GM12872 (cell line): ENCODE results near the gene PRRC2A.
A peak's percentile ranks its signal among the peaks of the same experiment; 100 is the strongest.

Experiments
- TF ChIP-seq, protein P1 (sequence below): IDR thresholded peaks from 3 replicates; pipeline ENCODE4 v1.5.1; 2011; ENCODE audit warnings: low read depth, mild to moderate bottlenecking, low read length, moderate library complexity; ENCODE audit not compliant: insufficient read depth

The PRRC2A gene

DNA sequence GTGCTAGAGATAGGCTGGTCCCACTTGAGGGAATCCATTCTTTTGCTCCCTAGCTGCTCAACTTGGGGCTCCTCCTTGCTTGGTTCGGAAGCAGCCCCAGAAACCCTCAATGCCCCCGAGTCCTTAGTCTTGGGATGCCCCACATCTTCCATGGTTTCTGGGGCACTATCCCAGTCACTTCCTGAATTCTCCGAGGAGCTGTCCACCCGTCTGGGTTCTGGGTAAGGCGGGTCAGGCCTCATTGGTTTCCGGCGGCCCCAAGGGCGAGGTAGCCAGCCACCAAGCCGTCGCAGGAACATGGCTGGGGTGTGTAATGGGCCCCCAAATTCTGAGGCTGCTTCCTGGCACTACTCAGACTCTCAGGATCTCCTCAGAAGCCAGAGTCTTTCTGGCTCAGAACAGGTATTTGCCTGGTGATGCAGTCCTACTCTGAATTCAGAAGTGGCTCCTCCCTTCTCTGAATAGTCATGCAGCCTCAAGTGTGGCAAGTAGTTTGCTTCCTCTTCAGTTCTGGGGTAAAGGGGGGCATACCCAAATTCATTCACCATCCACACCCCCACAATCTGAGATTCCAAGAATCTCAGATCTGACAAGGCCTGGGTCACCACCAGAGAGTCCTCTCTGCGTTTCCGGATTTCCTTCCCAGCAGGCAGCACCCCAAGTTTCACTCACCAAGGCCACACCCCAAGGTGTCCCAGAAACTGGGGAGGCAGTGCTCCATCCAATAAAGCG is 39.3 kb downstream of the PRRC2A start:
- TF ChIP-seq, protein P1, sequence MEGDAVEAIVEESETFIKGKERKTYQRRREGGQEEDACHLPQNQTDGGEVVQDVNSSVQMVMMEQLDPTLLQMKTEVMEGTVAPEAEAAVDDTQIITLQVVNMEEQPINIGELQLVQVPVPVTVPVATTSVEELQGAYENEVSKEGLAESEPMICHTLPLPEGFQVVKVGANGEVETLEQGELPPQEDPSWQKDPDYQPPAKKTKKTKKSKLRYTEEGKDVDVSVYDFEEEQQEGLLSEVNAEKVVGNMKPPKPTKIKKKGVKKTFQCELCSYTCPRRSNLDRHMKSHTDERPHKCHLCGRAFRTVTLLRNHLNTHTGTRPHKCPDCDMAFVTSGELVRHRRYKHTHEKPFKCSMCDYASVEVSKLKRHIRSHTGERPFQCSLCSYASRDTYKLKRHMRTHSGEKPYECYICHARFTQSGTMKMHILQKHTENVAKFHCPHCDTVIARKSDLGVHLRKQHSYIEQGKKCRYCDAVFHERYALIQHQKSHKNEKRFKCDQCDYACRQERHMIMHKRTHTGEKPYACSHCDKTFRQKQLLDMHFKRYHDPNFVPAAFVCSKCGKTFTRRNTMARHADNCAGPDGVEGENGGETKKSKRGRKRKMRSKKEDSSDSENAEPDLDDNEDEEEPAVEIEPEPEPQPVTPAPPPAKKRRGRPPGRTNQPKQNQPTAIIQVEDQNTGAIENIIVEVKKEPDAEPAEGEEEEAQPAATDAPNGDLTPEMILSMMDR: no peak

DNA sequence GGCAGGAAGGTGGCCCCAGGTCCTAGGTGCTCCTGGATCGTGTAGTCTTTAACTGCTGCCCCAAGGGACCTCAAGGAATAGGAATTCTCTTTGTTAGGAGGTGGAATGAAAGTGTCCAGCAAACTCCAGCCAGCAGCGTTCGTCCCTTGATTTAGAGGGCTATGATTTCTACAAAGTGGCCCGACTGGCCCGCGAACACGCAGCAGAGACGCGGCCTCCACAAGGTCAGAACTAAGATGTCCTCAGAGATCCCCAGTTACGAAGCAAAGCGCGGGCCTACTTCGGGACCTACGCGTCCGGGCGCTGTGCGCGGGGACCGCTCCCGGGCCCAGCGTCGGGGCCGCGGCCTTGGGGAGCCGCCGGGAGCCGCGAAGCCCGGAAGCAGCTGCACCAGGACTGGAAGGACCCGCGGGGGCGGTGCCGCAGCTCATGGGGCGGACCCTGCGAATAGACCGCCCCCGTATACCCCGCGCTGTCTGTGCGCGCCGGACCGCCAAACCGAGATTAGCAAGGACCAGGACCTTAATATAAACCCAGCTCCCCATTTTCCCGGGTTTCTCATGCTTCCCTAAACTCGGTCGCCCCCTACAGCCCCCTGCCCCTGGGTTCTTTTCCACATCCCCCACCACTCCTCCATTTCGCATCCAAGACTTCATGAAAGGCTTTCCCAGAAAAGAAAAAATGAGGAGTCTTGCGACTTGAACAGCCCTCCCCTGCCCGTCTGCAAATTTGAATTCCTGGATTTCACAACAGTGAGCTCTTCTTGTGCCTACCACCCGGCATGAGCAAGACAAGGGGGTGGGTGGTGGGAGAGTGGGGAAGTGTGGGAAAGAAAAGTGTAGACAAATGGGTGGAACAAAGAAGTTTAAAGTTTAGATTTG is 40.1 kb downstream of the PRRC2A start, which contains the start of gene C6orf47:
C6orf47 (minus strand) TSS at position 398 of the 881 bp plus-strand sequence. CDS start 831 bp downstream, outside the sequence.
- TF ChIP-seq, protein P1: no peak

DNA sequence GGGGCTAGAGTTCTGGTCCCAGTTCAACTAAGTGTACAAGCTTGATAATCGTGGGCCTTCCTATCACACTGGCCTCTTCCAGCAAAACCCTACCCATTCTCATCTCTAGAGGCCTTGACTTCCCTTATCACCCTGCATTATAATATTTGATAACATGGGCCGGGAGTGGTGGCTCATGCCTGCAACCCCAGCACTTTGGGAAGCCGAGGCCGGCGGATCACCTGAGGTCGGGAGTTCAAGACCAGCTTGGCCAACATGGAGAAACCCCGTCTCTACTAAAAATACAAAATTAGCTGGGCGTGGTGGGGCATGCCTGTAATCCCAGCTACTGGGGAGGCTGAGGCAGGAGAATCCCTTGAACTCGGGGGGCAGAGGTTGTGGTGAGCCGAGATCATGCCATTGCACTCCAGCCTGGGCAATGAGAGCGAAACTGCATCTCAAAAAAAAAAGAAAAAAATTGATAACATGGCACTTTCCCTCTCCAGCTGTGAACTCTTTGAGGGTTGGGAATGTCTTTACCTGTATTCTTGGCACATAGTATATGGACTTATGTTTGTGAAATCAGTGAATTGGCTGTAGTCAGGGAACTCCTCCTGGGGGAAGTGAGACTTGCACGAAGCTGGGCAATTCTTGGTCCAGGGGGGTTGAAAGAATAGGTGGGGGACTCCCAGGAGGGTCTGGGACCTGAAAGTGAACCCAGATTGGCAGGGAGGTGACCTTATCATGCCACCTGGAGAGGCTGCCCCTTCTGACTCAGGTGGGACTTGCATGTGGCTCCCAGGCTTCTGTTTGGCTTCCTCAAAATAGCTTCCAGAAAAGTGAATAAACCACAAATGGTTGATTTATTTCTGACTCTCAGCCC is 41.0 kb downstream of the PRRC2A start:
- TF ChIP-seq, protein P1: peak; percentile 24; the same call in 1 of the 3 replicates

DNA sequence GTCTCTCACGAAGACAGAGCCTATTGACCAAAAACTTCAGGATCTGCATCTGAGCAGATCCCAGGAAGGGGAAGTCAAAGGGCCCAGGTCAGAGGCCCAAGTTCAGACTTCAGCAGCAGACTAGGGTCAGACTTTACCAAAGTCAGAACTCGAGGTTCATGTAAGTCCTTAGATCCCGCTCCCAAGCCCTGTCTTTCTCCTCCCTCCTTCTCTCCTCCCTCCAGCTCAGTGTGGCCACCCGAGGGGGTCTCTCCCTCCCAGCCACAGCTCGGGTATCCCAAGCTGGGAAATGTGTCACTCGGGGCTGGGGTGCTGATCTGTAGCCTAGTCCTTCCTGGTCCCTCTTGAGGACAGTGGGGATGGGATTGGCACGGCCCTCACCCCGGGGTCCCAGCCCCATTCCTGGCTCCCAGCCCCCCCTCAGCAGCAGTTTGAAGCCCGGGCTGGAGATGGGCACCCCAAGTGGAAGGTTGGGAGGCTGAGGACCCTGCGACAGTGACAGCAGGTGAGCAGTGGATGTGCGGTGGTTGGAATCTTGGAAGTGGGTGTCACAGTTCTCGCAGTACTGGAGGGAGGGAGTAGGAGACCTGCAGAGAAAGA is 41.7 kb downstream of the PRRC2A start:
- TF ChIP-seq, protein P1: no peak

DNA sequence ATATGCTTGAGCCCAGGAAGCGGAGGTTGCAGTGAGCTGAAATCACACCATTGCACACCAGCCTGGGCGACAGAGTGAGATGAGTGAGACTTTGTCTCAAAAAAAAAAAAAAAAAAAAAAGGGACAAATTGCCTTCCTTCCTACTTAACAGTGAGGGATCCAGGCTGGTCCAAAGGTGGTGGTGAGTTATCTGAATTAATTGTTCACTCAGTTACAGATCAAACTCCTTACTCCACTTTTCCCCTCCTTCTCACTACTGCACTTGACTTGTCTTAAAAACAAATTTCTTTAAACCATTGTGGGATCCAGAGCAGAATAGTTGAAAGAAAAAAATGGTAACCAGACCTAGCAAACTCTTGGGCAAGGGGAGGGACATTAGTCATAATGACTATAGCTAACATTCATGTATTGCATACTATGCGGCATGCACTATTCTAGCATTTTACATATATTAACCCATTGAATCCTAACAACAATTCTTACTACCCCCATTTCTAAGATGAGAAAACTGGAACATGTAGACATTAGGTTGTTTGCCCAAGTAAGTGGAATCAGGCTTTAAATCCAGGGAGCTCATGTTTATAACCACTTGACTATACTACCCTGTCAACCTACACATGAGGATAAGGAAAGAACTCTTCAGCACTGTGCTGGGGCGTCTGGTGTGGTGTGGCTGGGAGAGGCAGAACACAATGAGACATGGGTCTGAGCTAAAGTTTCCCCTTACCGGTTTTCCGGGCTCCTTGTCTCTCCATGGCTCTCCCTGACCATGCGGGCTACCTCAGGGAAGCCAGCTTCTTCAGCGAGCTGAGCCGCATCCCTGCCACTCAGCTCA is 42.8 kb downstream of the PRRC2A start:
- TF ChIP-seq, protein P1: no peak

DNA sequence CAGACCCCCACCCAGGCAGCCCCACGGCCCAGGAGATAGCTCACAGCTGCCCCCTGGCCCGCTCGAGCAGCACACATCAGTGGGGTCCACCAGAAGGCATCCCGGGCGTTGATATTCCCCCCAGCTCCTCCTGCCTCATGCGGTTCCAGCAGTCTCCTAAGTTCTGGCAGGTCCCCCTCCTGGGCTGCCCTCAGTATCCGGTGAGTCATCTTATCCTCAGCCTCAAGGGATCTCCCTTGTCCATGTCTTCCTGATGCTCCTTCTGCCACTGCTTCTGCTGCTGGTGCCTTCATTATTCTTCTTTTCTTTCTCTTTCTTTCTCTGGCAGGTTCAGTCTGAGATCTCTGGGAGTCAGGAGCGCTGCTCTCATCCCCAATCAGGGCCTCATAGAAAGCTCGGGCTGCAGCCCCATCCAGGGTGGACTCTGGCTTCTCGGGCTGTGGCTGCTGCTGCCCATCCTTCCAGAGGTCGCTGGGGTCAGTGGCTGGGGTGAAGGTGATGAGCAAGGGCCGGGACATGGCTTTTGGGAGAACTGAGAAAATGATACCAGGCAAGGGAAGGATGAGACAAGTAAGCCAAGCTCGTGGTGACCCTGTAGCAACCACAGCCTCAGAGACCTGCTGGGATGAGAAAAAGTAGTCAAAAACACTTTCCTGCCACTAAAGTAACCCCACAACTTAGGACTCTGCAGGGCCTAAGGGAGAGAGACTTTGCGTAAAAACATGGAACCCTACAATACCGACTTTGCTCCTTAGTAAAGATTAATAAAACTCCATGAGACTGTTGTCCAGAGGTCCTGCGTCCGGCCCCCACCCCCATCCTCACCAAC is 43.7 kb downstream of the PRRC2A start:
- TF ChIP-seq, protein P1: no peak
